GM21515 (cell line): ENCODE results near the gene ACE.
"Not testable (repeated sequence)": the region's sequence is repeated elsewhere in the genome, so short reads cannot be mapped to it uniquely, and the experiment has no call there.

Experiments
- ATAC-seq: cut with Tn5 transposase; IDR thresholded peaks from one replicate; pipeline ENCODE4 v1.9.1; 2021; ENCODE audit not compliant: unreplicated experiment

The ACE gene

DNA sequence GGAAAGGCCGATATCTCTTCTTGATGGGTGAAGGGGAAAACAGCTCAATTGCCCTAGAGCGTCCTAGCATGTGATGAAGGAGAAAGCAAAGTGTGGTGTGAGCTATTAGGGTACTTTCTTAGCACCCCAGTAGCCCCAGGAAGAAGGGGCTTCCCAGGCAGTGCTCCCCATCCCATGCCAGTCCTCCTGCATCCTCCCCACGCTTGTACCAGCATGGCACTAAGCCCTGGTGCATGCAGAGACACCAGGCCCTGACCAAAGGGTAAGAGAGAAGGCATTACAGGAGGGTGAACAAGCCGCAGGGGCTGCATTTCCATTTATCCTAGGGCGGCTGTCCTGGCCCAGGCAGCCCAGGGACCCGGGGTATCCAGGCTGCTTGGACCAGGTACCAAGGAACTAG is 33.8 kb upstream of the ACE start:
- no peak for ATAC-seq

DNA sequence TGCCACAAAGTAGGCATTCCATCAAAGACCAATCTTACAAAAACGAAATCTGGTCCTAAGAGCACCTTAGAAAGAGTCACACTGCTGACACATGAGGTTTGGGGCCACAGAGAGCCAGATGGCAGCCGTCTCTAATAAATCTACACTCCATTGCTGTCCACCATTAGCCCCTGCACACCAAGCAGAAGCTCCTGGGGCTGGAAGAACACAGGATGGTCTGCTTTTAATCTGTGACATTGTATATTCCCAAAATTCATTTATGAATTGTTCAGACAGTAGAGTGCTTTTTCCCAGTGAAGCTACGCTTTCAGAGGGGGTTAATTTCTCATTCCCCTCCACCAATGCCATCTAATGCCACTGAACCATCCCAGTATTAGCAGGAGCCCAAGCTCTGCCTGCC is 32.4 kb upstream of the ACE start:
- no peak for ATAC-seq

DNA sequence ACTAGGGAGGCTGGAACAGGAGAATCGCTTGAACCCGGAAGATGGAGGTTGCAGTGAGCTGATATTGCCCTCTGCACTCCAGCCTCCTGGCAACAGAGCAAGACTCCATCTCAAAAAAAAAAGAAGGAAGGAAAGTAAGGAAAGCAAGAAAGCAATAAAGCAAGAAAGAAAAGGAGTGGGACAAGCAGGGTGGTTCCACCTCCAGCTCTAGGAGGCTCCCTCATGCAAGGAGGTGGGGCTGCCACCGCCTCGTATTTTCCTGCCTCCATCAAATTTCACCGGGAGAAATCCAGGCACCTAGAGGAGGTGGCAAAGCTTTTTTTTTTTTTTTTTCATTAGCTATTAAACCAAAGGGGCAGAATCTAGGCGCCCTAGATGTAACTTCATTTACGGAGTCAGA is 31.8 kb upstream of the ACE start:
- ATAC-seq: no peak

DNA sequence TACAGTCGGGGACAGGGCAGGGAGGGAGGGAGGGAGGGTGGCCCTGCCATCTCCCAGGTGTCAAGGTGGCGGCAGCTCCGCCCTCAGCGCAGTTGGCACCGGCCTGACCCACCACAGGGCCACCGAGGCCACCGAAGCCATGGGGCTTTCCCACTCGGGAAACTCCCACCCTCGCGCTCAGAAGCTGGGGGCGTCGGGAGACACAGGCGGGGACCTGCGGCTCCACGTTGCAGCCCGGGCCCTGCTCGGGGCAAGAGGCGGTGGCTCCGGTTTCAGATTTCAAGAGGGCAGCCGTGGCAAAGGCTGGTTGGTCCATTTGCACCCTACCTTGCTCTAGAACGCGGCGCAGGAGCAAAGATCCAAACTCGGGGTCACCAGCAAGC is 31.3 kb upstream of the ACE start:
- peak; percentile 13 for ATAC-seq

DNA sequence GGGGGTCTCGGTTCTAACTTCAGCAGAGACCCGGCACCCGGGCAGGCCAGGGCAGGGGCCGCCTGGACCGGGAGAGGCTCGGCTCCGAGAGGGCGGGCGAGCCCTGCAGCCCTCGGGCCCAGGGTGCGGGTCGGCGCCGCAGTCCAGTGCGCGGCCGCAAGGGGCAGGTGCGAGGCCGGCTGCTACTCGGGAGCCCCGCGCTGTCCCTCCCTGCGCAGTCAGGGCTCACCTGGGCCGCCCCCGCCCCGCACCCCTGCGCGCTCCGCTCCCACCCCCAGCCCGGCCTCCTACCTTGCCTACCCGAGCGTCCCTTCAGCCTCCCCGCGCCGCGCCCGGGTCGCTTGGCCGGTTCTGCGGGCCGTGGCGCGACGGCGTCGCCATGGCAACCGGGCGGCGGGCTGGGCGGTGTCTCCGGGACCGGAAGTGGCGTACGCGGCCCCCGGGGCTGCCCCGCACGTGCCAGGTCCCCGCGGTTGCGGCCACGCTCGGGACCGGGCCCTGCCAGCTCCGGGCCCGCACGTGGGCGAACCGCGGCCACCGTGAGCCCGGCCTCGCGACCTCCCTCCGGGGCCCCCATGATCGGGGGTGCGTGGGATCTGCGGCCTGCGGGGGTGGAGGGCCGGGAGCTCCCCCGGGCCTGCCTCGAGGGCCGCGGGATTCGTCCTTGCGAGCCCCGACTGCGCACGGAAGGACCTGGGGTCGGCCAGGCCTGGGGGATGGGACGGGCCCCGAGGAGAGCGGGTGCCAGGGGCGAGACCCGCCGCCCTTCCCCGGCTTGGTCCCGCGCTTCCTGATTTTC is 30.7 kb upstream of the ACE start, which contains the start of gene CYB561:
Gene CYB561, minus strand, starts transcription at position 353 of the 799 bp plus-strand sequence. CDS start 8,759 bp downstream, outside the sequence.
- peak; percentile 58 for ATAC-seq

DNA sequence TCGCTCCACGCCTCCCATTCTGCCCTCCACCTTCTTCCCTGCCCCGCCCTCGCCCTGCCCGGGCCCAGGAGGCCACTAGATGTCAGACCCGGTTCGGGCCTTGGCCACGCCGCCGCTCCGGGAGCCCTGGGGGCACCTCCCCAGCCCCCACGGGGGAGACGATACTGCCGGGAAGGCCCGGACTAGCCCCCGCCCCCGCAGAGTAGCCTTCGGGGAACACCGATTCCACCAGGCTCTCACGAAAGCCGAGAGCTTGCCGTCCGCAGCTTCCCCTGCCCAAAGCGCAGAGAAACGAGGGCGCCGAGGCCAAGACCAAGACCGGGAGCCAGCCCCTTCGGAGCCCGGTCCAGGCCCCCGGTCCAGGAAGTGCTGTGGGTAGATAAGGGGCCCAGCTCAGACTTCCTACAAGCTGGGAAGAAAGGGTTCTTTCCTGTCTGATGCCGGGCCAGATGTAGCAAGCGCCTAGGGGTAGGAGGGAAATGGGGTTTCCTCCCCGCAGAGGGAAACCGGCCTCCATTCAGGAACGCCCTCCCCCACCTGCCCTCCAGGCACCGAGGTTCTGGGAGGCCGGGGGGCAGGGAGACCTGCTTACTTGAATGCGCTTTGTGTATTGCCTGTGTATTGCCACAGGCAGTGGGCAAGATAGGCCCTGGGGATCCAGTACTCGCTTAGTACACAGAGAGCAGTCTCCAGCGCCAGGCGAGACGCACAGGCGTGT is 29.9 kb upstream of the ACE start:
- ATAC-seq: peak; percentile 28

DNA sequence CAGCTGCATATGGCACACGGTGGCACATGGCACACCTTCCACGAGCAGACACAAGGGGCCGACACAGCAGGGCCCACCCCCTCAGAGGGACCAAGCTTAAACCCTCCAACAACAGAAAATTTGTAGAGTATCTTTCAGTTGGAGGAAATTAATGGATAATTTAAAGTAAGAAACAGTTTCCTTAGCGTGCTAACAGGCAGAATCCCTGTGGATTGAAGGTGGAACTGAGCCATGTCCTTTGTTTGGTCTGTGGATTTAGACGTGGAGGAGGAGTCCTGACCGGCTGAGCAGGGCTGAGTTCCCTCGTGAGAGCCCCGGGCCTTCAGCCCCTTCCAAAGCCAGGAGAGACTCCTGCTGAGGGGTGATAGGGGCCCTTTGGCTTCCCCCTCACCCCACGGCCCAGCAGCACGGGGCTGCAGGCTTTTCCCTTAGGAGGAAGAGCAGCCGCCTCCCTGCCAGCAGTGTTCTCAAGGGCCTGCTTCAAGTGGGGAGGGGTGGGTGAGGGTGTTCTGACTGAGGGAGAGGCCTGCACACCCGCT is 29.3 kb upstream of the ACE start:
- no peak for ATAC-seq

DNA sequence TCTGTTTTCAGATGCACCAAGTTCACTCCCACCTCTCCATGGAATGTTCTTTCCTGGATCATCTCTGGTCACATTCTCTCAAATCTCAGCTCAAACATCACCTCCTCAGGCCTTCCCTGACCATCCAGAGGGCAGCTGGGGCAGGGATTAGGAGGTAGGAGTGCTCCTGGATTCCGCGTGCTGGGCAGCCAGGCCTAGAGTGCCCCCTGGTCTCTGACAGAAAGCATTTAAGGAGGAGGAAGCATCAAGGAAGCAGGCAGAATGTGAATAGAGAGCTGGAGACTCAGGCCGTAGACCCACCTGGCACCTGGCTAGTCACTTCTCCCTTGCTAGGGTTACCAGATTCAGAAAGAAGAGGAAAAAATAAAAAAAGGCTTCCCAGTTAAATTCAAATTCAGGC is 28.2 kb upstream of the ACE start:
- no peak for ATAC-seq

DNA sequence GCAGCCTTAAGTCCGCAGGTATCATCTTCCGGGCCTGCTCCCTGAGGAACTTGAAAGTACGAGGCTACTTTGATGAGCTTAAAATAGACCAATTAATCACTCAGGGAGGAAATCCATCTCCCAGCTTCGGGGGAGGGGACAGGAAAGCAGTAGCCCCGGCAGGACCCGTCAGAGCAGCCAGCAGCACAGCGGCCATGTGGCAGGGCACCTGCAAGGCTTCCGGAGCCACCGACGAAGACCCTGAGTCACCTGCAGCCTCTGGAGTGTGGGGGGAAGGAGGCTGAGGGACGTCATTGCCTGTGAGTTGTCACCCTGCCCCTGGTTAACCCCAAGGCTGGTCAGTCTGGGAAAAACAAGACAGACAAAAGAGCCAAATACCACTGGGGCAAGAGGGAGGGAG is 26.3 kb upstream of the ACE start:
- no peak for ATAC-seq

DNA sequence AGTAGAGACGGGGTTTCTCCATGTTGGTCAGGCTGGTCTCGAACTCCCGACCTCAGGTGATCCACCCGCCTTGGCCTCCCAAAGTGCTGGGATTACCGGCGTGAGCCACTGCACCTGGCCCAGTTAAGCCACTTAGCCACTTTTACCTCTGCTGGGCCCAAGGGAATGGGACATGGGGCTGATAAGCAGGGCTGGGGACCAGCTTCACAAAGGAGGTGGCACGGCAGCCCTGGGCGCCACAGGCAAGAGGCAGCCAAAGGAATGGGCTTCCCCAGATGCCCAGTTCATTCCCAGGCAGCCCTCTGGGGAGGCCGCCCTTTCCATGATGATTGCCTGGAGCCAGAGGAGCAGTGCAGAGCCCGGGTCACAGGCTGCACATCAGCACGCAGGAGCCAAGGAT is 25.7 kb upstream of the ACE start:
- no peak for ATAC-seq

DNA sequence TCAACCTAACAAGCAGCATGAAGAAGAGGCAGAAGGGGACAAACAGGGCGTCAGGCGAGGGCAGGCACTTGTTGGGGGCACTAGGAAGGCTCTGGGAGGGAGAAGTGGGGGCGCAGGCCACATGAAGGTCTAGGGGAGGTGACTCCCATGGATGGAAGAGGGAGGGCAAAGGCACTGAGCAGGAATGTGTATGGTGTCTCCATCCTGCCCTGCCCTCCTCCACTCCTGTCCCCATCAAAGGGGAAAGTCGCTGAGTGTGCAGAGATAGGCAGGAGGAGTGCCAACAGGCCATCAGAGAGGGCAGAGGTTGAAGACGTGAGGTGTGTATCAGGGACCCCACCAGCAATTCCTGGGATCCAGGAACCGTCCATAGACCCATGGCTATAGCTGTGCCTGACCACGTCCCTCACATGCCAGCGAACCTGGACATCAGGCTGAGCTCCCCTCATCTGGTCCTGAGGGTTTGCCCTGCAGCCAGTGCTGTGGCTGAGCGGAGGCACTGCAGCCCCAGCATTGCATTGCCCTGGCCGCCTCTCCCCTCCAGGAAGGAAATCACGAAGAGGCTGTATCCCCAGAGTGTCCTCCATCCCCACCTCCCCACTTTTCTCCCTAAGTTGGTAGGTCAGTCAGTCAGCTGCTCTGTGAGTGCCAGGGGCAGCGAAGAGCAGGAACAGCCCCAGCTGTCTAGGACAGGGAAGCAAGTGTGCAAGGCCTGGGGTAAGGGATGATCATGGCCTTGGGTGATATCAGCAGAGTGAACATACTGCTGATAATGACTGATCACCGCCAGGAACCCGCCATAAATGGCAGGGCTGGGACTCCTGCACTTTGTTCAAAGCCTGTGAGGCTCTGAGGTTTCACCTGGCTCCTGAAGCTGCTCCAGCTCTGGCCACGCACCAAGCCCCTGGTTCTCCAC is 24.6 kb upstream of the ACE start:
- ATAC-seq: no peak

DNA sequence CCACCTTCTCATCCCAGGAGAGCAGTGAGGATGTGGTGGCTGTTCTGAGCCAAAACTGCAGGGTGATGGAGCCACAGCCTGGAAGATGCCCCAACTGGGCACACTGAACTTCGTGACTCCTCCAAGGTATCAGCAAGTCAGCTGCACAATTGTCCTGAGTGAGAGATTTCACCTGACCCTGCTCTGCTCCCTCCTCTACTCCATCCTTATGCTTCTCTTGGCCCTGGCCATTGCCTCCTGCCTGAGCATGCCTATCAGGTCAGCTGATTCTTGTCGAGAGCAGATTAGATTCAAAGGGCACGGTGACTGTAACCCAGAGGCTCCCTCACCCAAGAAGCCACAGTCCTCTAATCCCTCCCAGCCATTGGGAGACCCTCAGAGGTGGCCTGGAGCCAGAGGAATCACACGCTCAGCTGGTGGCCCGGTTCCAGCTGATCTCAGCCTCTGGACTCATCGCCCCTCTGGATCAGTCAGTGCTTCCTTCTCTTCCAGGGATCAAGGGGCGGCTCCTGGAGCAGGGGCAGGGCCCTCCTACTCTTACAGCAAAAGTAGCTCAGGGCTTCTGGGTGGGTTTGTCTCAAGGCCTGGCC is 23.8 kb upstream of the ACE start:
- ATAC-seq: no peak

DNA sequence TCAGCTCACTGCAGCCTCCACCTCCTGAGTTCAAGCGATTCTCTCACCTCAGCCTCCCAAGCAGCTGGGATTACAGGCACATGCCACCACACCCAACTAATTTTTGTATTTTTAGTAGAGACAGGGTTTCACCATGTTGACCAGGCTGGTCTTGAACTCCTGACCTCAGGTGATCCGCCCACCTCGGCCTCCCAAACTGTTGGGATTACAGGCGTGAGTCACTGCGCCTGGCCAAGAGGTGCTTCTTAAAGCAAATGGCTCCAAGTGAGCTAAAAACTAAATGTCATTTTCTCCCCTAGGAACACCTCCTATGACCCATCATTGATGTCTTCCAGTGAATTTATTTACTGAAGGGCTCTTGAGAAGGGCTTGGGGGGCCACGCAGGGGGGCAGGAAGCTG is 22.5 kb upstream of the ACE start:
- ATAC-seq: not testable (repeated sequence)

DNA sequence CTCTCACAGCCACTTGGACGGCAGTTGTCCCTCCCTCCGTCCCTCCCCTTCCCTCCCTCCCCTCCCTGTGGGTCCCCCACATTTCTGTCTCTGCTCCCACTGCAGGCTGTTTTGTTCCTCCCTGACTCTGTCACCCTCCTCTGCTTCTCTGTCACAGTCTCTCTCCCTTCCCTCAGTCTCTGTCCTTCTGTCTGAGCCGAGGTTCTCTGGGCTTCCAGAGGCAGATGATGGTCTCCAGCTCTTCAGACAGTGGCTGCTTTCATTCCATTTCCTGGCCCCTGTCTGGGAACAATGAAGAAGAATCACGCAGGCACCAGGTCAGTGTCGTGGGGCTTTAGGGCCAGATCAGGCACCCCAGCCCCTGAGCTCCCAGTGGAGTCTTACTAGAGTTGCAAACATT is 21.9 kb upstream of the ACE start:
- ATAC-seq: no peak

DNA sequence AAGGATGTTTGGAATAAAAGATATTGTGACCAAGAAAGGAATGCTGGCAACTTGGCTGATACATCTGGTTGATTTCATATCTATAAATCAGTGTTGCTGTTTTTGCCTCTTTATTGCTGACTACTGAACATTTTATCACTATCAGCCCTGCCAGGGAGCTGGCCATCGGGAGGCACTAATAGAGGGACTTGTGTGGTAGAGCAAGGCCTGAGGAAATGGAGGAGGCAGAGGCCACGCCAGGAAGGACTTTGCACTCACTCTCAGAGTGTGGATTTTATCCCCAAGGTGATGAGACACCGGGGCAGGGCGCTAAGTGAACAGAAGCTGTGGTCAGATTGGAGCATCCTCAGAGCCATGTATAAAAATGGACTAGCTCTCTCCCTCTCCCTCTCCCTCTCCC is 21.4 kb upstream of the ACE start:
- ATAC-seq: no peak

DNA sequence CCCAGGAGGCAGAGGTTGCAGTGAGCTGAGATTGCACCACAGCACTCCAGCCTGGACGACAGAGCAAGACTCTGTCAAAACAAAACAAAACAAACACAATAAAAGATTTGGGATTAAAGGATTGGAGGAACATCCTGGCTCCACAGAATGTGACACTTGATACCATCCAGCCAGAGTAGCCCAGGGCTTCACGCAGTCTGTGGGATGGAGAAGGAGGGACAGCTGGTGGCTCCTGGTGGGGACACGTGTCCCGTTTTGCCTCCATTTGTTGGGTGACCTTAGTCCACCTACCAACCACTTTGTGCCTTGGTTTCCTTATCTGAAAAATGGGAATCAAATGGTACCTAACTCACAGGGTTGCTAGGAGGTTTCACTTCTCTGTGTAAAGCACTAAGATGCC is 18.4 kb upstream of the ACE start:
- no peak for ATAC-seq

DNA sequence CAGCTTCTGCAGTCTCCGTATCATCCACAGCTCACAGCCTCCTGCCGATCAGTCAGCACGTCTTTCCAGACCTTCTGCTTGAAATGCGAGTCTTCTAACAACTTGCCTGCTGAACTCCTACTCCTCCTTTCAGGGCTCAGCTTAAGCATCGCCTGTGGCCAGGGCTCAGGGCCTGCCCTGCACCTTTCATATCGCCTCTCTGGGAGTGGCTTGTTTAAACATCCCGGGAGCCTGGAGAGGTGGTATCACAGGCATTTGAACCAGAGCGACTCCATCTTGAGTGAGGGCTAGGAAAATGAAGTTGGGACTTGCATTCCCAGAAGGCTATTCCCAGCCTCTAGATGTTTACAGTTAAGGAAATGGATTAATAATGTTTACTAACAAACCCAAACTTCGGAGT is 16.8 kb upstream of the ACE start:
- no peak for ATAC-seq

DNA sequence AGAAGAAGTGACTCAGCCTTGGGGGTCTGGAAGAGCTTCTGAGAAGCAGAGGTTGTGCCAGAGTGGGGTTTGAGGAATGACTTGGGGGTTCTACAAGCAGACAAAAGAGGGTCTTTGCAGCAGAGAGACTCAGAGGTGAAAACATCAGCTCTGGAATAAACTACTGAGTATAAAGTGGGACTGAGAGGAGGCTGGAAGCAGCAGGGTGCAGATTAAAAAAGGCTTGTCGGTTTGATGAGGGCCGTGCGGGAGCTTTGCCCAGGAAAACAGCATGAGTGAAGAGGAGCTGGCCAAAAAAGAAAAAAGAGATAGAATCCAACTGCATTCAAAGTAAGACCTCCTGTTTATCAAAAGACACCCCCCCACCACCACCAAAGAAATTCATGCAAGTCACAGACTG is 13.1 kb upstream of the ACE start:
- ATAC-seq: no peak

DNA sequence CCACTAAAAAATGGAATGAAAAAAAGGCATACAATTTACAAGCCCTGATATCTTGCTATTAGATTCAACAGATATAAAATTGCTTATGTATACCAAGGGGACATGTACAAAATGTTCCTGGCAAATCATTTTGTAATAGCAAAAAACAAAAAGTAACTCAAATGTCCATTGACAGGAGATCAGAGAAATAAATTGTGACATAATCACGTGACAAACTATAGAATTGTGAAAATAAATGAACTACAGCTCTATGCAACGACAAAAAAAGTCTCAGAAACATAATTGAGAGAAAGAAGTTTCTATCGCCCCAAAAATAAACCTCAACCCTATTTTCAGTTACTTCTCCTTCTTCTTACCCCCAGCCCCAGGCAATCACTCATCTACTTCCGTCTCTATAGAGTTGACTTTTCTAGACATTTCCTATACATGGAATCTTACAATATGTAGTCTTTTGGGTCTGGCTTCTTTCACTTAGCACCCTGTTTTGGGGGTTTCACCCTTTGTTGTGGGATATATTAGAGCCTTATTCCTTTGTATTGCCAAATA is 12.1 kb upstream of the ACE start:
- ATAC-seq: no peak

DNA sequence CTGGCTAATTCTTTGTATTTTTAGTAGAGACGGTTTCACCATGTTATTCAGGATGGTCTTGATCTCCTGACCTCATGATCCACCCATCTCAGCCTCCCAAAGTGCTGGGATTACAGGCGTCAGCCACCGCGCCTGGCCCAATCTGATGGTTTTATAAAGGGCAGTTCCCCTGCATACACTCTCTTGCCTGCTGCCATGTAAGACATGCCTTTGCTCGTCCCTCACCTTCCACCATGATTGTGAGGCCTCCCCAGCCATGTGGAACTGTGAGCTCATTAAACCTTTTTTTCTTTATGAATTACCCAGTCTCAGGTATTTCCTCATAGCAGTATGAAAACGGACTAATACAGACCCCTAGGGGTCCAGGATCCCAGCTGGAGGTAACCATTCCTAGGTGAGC is 8.8 kb upstream of the ACE start:
- ATAC-seq: not testable (repeated sequence)

DNA sequence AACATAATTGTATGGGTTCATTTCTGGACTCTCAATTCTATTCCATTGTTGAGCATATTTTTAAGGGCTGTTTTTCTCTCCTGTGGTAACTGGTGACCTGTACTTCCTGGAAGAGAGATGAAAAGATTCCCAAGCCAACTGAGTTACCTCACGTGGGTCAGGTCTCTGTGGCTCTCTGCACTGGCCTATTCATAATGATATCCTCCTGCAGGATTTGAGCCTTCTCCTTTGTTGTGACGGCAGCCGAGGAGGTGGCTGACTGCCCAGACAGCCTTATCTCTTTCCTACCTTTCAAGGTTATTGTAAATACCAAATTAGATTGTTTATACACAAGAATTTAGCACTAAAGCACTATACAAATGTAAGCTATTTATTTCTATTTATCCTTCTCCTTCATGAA is 2.7 kb upstream of the ACE start:
- no peak for ATAC-seq
